NT2/D1 (cell line): ENCODE data around the gene IRF2BP1.

Experiments
- DNase-seq: peaks from one replicate; pipeline ENCODE4 v3.0.0-alpha.2; 2011; ENCODE audit warnings: low read depth, low spot score
- H3K27me3 ChIP-seq: 2 replicates; pipeline ENCODE4 v1.6.0; 2011; ENCODE audit warnings: mild to moderate bottlenecking; ENCODE audit not compliant: insufficient read length, insufficient read depth
- H3K36me3 ChIP-seq: 2 replicates; pipeline ENCODE4 v1.6.1; 2011; ENCODE audit warnings: mild to moderate bottlenecking, low read length, mixed read lengths; ENCODE audit not compliant: insufficient read depth, insufficient read length
- H3K4me1 ChIP-seq: 2 replicates; pipeline ENCODE4 v1.5.1; 2011; ENCODE audit not compliant: insufficient read depth, insufficient read length
- H3K4me3 ChIP-seq: 2 replicates; pipeline ENCODE4 v1.5.1; 2011; ENCODE audit warnings: low read depth; ENCODE audit not compliant: insufficient read length
- H3K9ac ChIP-seq: 2 replicates; pipeline ENCODE4 v1.6.0; 2011; ENCODE audit warnings: low read depth; ENCODE audit not compliant: insufficient read length
- H3K9me3 ChIP-seq: 2 replicates; pipeline ENCODE4 v1.5.1; 2011; ENCODE audit warnings: mild to moderate bottlenecking, low read length; ENCODE audit not compliant: insufficient read depth
- SUZ12 ChIP-seq: IDR thresholded peaks from 2 replicates; pipeline ENCODE4 v1.6.1; 2011; ENCODE audit not compliant: insufficient read length, insufficient read depth; ENCODE audit errors: extremely low read depth
- YY1 ChIP-seq: IDR thresholded peaks from 2 replicates; pipeline ENCODE4 v1.6.1; 2011; ENCODE audit not compliant: insufficient read length, insufficient read depth
- ZNF274 ChIP-seq: IDR thresholded peaks from 2 replicates; pipeline ENCODE4 v1.6.1; 2011; ENCODE audit warnings: mild to moderate bottlenecking, low read depth, low read length

IRF2BP1 gene

GRCh38 chr19:45866400-45867176, 19.4 kb downstream of the IRF2BP1 start:
- Histone ChIP-seq H3K27me3 (no peaks in the 10 kb centered on the region), H3K4me1 (peaks cover 6% of the 10 kb centered on the region), H3K9ac (peak overlapping the region; percentile 0), H3K4me3 (no peak overlapping the region), H3K9me3 (no peaks in the 10 kb centered on the region), H3K36me3 (no peaks in the 10 kb centered on the region)
- no peak for TF ChIP-seq ZNF274
- TF ChIP-seq YY1 = no peak
- no peak for TF ChIP-seq SUZ12
- DNase-seq = no peak

GRCh38 chr19:45865269-45865948, 20.5 kb downstream of the IRF2BP1 start:
- no peak for DNase-seq
- H3K9me3 ChIP-seq = no peaks in the 10 kb centered on the region
- peaks cover 6% of the 10 kb centered on the region for H3K4me1 ChIP-seq
- H3K9ac ChIP-seq = peak overlapping the region; percentile 82
- no peaks in the 10 kb centered on the region for H3K27me3 ChIP-seq
- H3K36me3 ChIP-seq = peaks cover 5% of the 10 kb centered on the region
- peak overlapping the region; percentile 65 for H3K4me3 ChIP-seq
- TF ChIP-seq SUZ12 (no peak), ZNF274 (no peak), YY1 (no peak)

GRCh38 chr19:45864629-45865082, 21.3 kb downstream of the IRF2BP1 start:
- no peak for DNase-seq
- Histone ChIP-seq H3K4me3 (peak overlapping the region; percentile 65), H3K9me3 (no peaks in the 10 kb centered on the region), H3K36me3 (peaks cover 11% of the 10 kb centered on the region), H3K27me3 (no peaks in the 10 kb centered on the region), H3K9ac (peak overlapping the region; percentile 82), H3K4me1 (peaks cover 6% of the 10 kb centered on the region)
- TF ChIP-seq ZNF274 = no peak
- TF ChIP-seq SUZ12 = no peak
- no peak for TF ChIP-seq YY1

- Histone ChIP-seq H3K4me3 (peak within 1 kb of the TSS; percentile 88), H3K36me3 (peaks cover 14% of the 10 kb centered on the region), H3K9ac (peak within 1 kb of the TSS; percentile 82), H3K27me3 (no peaks in the 10 kb centered on the region), H3K9me3 (no peaks in the 10 kb centered on the region), H3K4me1 (peaks cover 6% of the 10 kb centered on the region)
- TF ChIP-seq SUZ12 (no peak), YY1 (no peak), ZNF274 (no peak)
- no peak for DNase-seq
Measured at GRCh38 chr19:45863840-45864628, 21.9 kb downstream of the IRF2BP1 start, which contains the start of gene FOXA3. TSS of gene FOXA3 (plus strand) at chr19:45864326. CDS start at chr19:45864457, 131 bp downstream.

- DNase-seq = no peak
- H3K36me3 ChIP-seq = peaks cover 17% of the 10 kb centered on the region
- no peaks in the 10 kb centered on the region for H3K27me3 ChIP-seq
- H3K4me3 ChIP-seq = peak overlapping the region; percentile 88
- no peaks in the 10 kb centered on the region for H3K9me3 ChIP-seq
- H3K4me1 ChIP-seq = peaks cover 6% of the 10 kb centered on the region
- TF ChIP-seq ZNF274 = no peak
- no peak for TF ChIP-seq YY1
- no peak for TF ChIP-seq SUZ12
- peak overlapping the region; percentile 67 for H3K9ac ChIP-seq
Measured at GRCh38 chr19:45863335-45863839, 22.6 kb downstream of the IRF2BP1 start.

GRCh38 chr19:45862564-45863334, 23.2 kb downstream of the IRF2BP1 start, which contains the start of gene SYMPK:
TSS of gene SYMPK (minus strand) at chr19:45863147. CDS start at chr19:45854495, 8,652 bp downstream.
- Histone ChIP-seq H3K4me3 (peak within 1 kb of the TSS; percentile 88), H3K9me3 (no peaks in the 10 kb centered on the region), H3K27me3 (no peaks in the 10 kb centered on the region), H3K9ac (peak within 1 kb of the TSS; percentile 93), H3K4me1 (peaks cover 6% of the 10 kb centered on the region), H3K36me3 (peaks cover 22% of the 10 kb centered on the region)
- TF ChIP-seq YY1 = peak; percentile 71
- TF ChIP-seq SUZ12 = no peak
- DNase-seq = peak; percentile 93
